ENCODE measurements around the gene PLEKHJ1. TPM values are rescaled to one million over a fixed set of nuclear protein-coding genes. Genes with fewer than 3 reads are reported as not detected.

The PLEKHJ1 gene
- total and polyA plus RNA-seq, 2 of the 13 experiments (the other 11 are each of a cell fraction or from before 2014, with no cell fraction given) = 70.5 to 130 TPM

DNA sequence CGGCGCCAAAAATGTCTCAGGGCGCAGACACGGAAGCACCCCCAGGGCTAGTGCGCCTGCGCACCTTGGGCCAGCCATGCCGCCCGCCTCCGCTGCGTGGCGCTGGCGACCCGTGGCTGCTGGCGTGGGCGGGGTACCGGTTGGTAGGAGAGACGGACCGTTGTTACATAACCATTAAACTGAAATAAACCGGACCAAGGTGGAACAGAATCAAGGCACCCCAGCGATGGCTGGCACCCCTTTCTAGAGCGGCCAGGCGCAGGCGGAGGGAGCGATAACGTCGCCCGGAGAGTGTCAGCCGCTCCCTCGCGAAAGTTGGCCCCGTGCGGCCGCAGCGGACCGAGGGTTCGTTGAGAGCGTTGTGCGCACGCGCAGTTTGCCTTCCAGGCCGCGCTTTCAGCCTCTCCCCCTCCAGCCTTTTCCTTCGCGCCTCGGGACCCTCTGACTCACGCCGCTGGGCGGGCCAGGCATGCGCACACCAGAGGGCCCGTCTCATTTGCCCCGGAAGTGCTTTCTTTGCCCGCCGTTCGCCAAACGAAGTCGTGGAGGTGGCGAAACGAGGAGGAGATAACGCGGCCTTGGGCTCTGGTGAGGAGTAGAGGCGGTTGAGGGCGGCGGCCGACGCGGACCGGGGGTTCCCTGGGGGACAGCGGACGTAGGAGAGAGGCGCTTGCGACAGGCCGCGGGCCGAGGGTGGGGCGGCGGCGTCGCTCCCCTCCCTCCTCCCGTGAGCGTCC lies at the start of gene PLEKHJ1, which contains the start of gene SF3A2 (continued):
- TF ChIP-seq, protein P1, sequence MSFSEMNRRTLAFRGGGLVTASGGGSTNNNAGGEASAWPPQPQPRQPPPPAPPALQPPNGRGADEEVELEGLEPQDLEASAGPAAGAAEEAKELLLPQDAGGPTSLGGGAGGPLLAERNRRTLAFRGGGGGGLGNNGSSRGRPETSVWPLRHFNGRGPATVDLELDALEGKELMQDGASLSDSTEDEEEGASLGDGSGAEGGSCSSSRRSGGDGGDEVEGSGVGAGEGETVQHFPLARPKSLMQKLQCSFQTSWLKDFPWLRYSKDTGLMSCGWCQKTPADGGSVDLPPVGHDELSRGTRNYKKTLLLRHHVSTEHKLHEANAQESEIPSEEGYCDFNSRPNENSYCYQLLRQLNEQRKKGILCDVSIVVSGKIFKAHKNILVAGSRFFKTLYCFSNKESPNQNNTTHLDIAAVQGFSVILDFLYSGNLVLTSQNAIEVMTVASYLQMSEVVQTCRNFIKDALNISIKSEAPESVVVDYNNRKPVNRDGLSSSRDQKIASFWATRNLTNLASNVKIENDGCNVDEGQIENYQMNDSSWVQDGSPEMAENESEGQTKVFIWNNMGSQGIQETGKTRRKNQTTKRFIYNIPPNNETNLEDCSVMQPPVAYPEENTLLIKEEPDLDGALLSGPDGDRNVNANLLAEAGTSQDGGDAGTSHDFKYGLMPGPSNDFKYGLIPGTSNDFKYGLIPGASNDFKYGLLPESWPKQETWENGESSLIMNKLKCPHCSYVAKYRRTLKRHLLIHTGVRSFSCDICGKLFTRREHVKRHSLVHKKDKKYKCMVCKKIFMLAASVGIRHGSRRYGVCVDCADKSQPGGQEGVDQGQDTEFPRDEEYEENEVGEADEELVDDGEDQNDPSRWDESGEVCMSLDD (CRISPR knock-in tag; IDR thresholded peaks at IDR 0.05; ENCODE audit: borderline replicate concordance) = no peak
- peak; percentile 96 for TF ChIP-seq JUND (CRISPR knock-in tag; IDR thresholded peaks at IDR 0.05)
- TF ChIP-seq ZNF660 (CRISPR knock-in tag; IDR thresholded peaks at IDR 0.05; ENCODE audit: borderline replicate concordance, low read depth) = no peak
- peak; percentile 92; the same call in 1 of the 2 replicates for TF ChIP-seq ZNF354B (CRISPR knock-in tag; IDR thresholded peaks at IDR 0.05)
- TF ChIP-seq, protein P2, sequence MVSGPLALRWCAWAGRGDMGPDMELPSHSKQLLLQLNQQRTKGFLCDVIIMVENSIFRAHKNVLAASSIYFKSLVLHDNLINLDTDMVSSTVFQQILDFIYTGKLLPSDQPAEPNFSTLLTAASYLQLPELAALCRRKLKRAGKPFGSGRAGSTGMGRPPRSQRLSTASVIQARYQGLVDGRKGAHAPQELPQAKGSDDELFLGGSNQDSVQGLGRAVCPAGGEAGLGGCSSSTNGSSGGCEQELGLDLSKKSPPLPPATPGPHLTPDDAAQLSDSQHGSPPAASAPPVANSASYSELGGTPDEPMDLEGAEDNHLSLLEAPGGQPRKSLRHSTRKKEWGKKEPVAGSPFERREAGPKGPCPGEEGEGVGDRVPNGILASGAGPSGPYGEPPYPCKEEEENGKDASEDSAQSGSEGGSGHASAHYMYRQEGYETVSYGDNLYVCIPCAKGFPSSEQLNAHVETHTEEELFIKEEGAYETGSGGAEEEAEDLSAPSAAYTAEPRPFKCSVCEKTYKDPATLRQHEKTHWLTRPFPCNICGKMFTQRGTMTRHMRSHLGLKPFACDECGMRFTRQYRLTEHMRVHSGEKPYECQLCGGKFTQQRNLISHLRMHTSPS (CRISPR knock-in tag; IDR thresholded peaks at IDR 0.05; ENCODE audit: low read depth) = peak; percentile 80
- peak; percentile 98 for TF ChIP-seq GABPB1 (CRISPR knock-in tag; IDR thresholded peaks at IDR 0.05)
- TF ChIP-seq ZNF652 (CRISPR knock-in tag; IDR thresholded peaks at IDR 0.05; ENCODE audit: borderline replicate concordance, low read depth) = no peak
- TF ChIP-seq, protein P3, sequence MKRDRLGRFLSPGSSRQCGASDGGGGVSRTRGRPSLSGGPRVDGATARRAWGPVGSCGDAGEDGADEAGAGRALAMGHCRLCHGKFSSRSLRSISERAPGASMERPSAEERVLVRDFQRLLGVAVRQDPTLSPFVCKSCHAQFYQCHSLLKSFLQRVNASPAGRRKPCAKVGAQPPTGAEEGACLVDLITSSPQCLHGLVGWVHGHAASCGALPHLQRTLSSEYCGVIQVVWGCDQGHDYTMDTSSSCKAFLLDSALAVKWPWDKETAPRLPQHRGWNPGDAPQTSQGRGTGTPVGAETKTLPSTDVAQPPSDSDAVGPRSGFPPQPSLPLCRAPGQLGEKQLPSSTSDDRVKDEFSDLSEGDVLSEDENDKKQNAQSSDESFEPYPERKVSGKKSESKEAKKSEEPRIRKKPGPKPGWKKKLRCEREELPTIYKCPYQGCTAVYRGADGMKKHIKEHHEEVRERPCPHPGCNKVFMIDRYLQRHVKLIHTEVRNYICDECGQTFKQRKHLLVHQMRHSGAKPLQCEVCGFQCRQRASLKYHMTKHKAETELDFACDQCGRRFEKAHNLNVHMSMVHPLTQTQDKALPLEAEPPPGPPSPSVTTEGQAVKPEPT (CRISPR knock-in tag; IDR thresholded peaks at IDR 0.05; ENCODE audit: low read depth) = peak; percentile 92; the same call in 1 of the 2 replicates
- TF ChIP-seq KLF9 (CRISPR knock-in tag; IDR thresholded peaks at IDR 0.05; ENCODE audit: low read depth) = peak; percentile 97
- no peak; the same call in 1 of the 2 replicates for TF ChIP-seq CHD2 (IDR thresholded peaks at IDR 0.05; ENCODE audit: low read depth, low read length)
- TF ChIP-seq TAF1 (CRISPR knock-in tag; IDR thresholded peaks at IDR 0.05) = peak; percentile 77
- TF ChIP-seq ZNF557 (CRISPR knock-in tag; IDR thresholded peaks at IDR 0.05) = 0 out of 2 replicates have a peak, but pooled peaks have one; percentile 78
- no peak for TF ChIP-seq RFX1 (IDR thresholded peaks at IDR 0.05)
- TF ChIP-seq, protein P4, sequence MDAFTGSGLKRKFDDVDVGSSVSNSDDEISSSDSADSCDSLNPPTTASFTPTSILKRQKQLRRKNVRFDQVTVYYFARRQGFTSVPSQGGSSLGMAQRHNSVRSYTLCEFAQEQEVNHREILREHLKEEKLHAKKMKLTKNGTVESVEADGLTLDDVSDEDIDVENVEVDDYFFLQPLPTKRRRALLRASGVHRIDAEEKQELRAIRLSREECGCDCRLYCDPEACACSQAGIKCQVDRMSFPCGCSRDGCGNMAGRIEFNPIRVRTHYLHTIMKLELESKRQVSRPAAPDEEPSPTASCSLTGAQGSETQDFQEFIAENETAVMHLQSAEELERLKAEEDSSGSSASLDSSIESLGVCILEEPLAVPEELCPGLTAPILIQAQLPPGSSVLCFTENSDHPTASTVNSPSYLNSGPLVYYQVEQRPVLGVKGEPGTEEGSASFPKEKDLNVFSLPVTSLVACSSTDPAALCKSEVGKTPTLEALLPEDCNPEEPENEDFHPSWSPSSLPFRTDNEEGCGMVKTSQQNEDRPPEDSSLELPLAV (CRISPR knock-in tag; conservative IDR thresholded peaks at IDR 0.05; ENCODE audit: low read depth) = 0 out of 2 replicates have a peak, but pooled peaks have one; percentile 74
- peak; percentile 81; the same call in 1 of the 2 replicates for TF ChIP-seq REXO4 (CRISPR knock-in tag; IDR thresholded peaks at IDR 0.05; ENCODE audit: borderline replicate concordance)
- peak; percentile 99 for TF ChIP-seq ERF (CRISPR knock-in tag; IDR thresholded peaks at IDR 0.05)
- TF ChIP-seq SMYD3 (CRISPR knock-in tag; IDR thresholded peaks at IDR 0.05) = peak; percentile 84
- peak; percentile 40 for TF ChIP-seq AGO2 (optimal IDR thresholded peaks at IDR 0.05; ENCODE audit: low read depth, low read length)
- TF ChIP-seq SOX13 (IDR thresholded peaks at IDR 0.05) = peak; percentile 1; the same call in 1 of the 2 replicates
- TF ChIP-seq SOX13 (CRISPR knock-in tag; conservative IDR thresholded peaks at IDR 0.05 in 1 of 2, IDR thresholded peaks at IDR 0.05 in 1 of 2) = peak in 1 of 2 experiments; percentile 58; a peak in 2 of 4 replicates
- TF ChIP-seq TOPORS (CRISPR knock-in tag; IDR thresholded peaks at IDR 0.05) = peak; percentile 97
- TF ChIP-seq RBM39 (IDR thresholded peaks at IDR 0.05; ENCODE audit: low read depth, low read length, poor library complexity, severe bottlenecking) = peak; percentile 99
